HG03432 (cell line): Measurements from ENCODE around the gene CDC14C.
"Not testable (repeated sequence)": the region's sequence is repeated elsewhere in the genome, so short reads cannot be mapped to it uniquely, and the experiment has no call there.

ENCODE experiments used
- ATAC-seq: cut with Tn5 transposase; IDR thresholded peaks from one replicate; pipeline ENCODE4 v1.9.1; 2021; ENCODE audit warnings: mild to moderate bottlenecking, moderate library complexity; ENCODE audit not compliant: unreplicated experiment

Gene CDC14C

GRCh38 chr7:48924433-48924832 is at the start of gene CDC14C:
Gene CDC14C (plus strand): TSS chr7:48924547. CDS start chr7:48924673, 126 bp downstream.
- ATAC-seq = no peak

GRCh38 chr7:48875045-48875916 is 49.1 kb upstream of the CDC14C start:
- ATAC-seq = peak; percentile 56

GRCh38 chr7:48876087-48876486 is 48.3 kb upstream of the CDC14C start:
- peak; percentile 68 for ATAC-seq

- ATAC-seq = no peak
Observed at GRCh38 chr7:48880851-48881250, 43.5 kb upstream of the CDC14C start.

- ATAC-seq = no peak
Observed at GRCh38 chr7:48887500-48887899, 36.8 kb upstream of the CDC14C start.

GRCh38 chr7:48894574-48894973 is 29.8 kb upstream of the CDC14C start:
- no peak for ATAC-seq

GRCh38 chr7:48899932-48900331 is 24.4 kb upstream of the CDC14C start:
- ATAC-seq = no peak

- no peak for ATAC-seq
Observed at GRCh38 chr7:48901966-48902365, 22.4 kb upstream of the CDC14C start.

GRCh38 chr7:48904975-48905374 is 19.4 kb upstream of the CDC14C start:
- ATAC-seq = no peak

- ATAC-seq = not testable (repeated sequence)
Observed at GRCh38 chr7:48905686-48906085, 18.7 kb upstream of the CDC14C start.

- not testable (repeated sequence) for ATAC-seq
Observed at GRCh38 chr7:48909887-48910286, 14.5 kb upstream of the CDC14C start.

- no peak for ATAC-seq
Observed at GRCh38 chr7:48931481-48931880, 7.1 kb downstream of the CDC14C start.

GRCh38 chr7:48932126-48932910 is 8.0 kb downstream of the CDC14C start:
- no peak for ATAC-seq

- ATAC-seq = no peak
Observed at GRCh38 chr7:48933549-48934085, 9.3 kb downstream of the CDC14C start.

GRCh38 chr7:48938539-48939295 is 14.4 kb downstream of the CDC14C start:
- ATAC-seq = no peak

- no peak for ATAC-seq
Observed at GRCh38 chr7:48943279-48943990, 19.1 kb downstream of the CDC14C start.

- ATAC-seq = no peak
Observed at GRCh38 chr7:48955916-48956315, 31.6 kb downstream of the CDC14C start.

- no peak for ATAC-seq
Observed at GRCh38 chr7:48959676-48960075, 35.3 kb downstream of the CDC14C start.

- ATAC-seq = no peak
Observed at GRCh38 chr7:48962821-48963505, 38.6 kb downstream of the CDC14C start.

- ATAC-seq = no peak
Observed at GRCh38 chr7:48964074-48964473, 39.7 kb downstream of the CDC14C start.
